Fibroblast of pulmonary artery (primary cell): Measurements from ENCODE around the gene FRG2.
"Not testable (repeated sequence)": the region's sequence is repeated elsewhere in the genome, so short reads cannot be mapped to it uniquely, and the experiment has no call there.

Experiments used
- DNase-seq: peaks from one replicate; pipeline ENCODE4 v3.0.0-alpha.2; 2010; ENCODE audit warnings: low read depth
- H3K4me3 ChIP-seq: replicated peaks from 2 replicates; pipeline ENCODE4 v1.5.1; 2011; ENCODE audit warnings: low read depth, mild to moderate bottlenecking, control low read depth, low read length, moderate library complexity
- CTCF ChIP-seq: IDR thresholded peaks from 2 replicates; pipeline ENCODE4 v1.5.1; 2011; ENCODE audit warnings: mild to moderate bottlenecking, control low read depth, low read length, inconsistent platforms; ENCODE audit errors: missing control alignments

FRG2 gene

GRCh38 chr4:190027156-190027555, at the start of gene FRG2:
Gene FRG2, minus strand, starts transcription at chr4:190027256. Its CDS starts 52 bp downstream, at chr4:190027204.
- DNase-seq, H3K4me3 ChIP-seq: not testable (repeated sequence)

GRCh38 chr4:190068351-190068750, 41.3 kb upstream of the FRG2 start:
- H3K4me3 ChIP-seq, result not testable (repeated sequence)

GRCh38 chr4:190064805-190065204, 37.7 kb upstream of the FRG2 start:
- not testable (repeated sequence) for H3K4me3 ChIP-seq, DNase-seq

More at GRCh38 chr4:190068351-190068750, 41.3 kb upstream of the FRG2 start:
- peak; percentile 0 for DNase-seq

GRCh38 chr4:190064342-190064741, 37.3 kb upstream of the FRG2 start, which contains the start of gene DBET:
Gene DBET, plus strand, starts transcription at chr4:190064502.
- not testable (repeated sequence) for H3K4me3 ChIP-seq, DNase-seq

GRCh38 chr4:190058997-190059396, 31.9 kb upstream of the FRG2 start:
- not testable (repeated sequence) for H3K4me3 ChIP-seq, DNase-seq

- DNase-seq, H3K4me3 ChIP-seq: not testable (repeated sequence)
Measured at GRCh38 chr4:190049378-190050239, 22.6 kb upstream of the FRG2 start.

GRCh38 chr4:190047627-190048026, 20.6 kb upstream of the FRG2 start:
- not testable (repeated sequence) for DNase-seq, H3K4me3 ChIP-seq

- DNase-seq, H3K4me3 ChIP-seq: not testable (repeated sequence)
Measured at GRCh38 chr4:190040873-190041272, 13.8 kb upstream of the FRG2 start.

GRCh38 chr4:190037704-190038388, 10.8 kb upstream of the FRG2 start:
- H3K4me3 ChIP-seq, DNase-seq: not testable (repeated sequence)

- not testable (repeated sequence) for DNase-seq, H3K4me3 ChIP-seq
Measured at GRCh38 chr4:190031264-190031663, 4.2 kb upstream of the FRG2 start.

- DNase-seq, H3K4me3 ChIP-seq: not testable (repeated sequence)
Measured at GRCh38 chr4:190022614-190023281, 4.3 kb downstream of the FRG2 start.

- DNase-seq, H3K4me3 ChIP-seq: not testable (repeated sequence)
Measured at GRCh38 chr4:190021973-190022372, 5.1 kb downstream of the FRG2 start.

GRCh38 chr4:190020790-190021717, 6.0 kb downstream of the FRG2 start:
- TF ChIP-seq CTCF, result no peak
- H3K4me3 ChIP-seq, result no peak overlapping the region
- DNase-seq, result peak; percentile 34

- not testable (repeated sequence) for DNase-seq, H3K4me3 ChIP-seq
Measured at GRCh38 chr4:190019859-190020463, 7.1 kb downstream of the FRG2 start.
